ENCODE measurements around the gene ZFP92.

- TF ChIP-seq CTCF (IDR thresholded peaks at IDR 0.05; ENCODE audit: borderline replicate concordance, extremely low read depth, low read length, poor library complexity, severe bottlenecking) (no peak), EZH2 (IDR thresholded peaks at IDR 0.05; ENCODE audit: borderline replicate concordance, low read depth, low read length, severe bottlenecking) (no peak)
Measured at GRCh38 chrX:153450949-153451277, 39.6 kb downstream of the ZFP92 start.
